SU-DHL-6 (cell line): ENCODE results near the gene IGF2.

Experiments
- H2AFZ ChIP-seq: fragments of 200-600 bp; sonication (generic); 2 replicates; pipeline ENCODE4 v1.6.1; 2014; ENCODE audit warnings: low read depth, mild to moderate bottlenecking, moderate library complexity, mixed read lengths, antibody characterized with exemption, low read length; ENCODE audit not compliant: severe bottlenecking
- H3F3A ChIP-seq: fragments of 200-600 bp; shearing (Covaris generic); 2 replicates; pipeline ENCODE4 v1.6.0; 2016; ENCODE audit warnings: antibody characterized with exemption, mild to moderate bottlenecking; ENCODE audit not compliant: insufficient read depth
- H3K27ac ChIP-seq: fragments of 200-600 bp; sonication (generic); 2 replicates; pipeline ENCODE4 v1.5.1; 2016; ENCODE audit warnings: low read depth, mild to moderate bottlenecking, low read length, moderate library complexity, mixed read lengths
- H3K27me3 ChIP-seq: fragments of 200-600 bp; sonication (generic), shearing (Covaris generic); 2 replicates; pipeline ENCODE4 v1.6.0; 2014; ENCODE audit warnings: mild to moderate bottlenecking, low read length
- H3K36me3 ChIP-seq: fragments of 200-600 bp; sonication (generic); 2 replicates; pipeline ENCODE4 v1.6.1; 2014; ENCODE audit warnings: mild to moderate bottlenecking, low read length, mixed read lengths
- H3K4me2 ChIP-seq: fragments of 300-600, 200-600 bp; shearing (Covaris generic), sonication (generic); 2 replicates; pipeline ENCODE4 v1.6.0; 2014; ENCODE audit warnings: low read length, low read depth, mild to moderate bottlenecking; ENCODE audit not compliant: poor library complexity, severe bottlenecking
- H3K4me3 ChIP-seq: fragments of 200-600 bp; sonication (generic); 2 replicates; pipeline ENCODE4 v1.5.1; 2014; ENCODE audit warnings: antibody characterized with exemption, low read length, mild to moderate bottlenecking, mixed read lengths; ENCODE audit not compliant: insufficient read depth, poor library complexity, severe bottlenecking
- H3K79me2 ChIP-seq: fragments of 200-600 bp; sonication (generic); 2 replicates; pipeline ENCODE4 v1.6.1; 2014; ENCODE audit warnings: mild to moderate bottlenecking, low read length, moderate library complexity; ENCODE audit not compliant: insufficient read depth
- H3K9ac ChIP-seq: fragments of 200-600 bp; sonication (generic); 2 replicates; pipeline ENCODE4 v1.7.0; 2014; ENCODE audit warnings: mild to moderate bottlenecking, low read length
- H3K9me2 ChIP-seq: fragments of 200-600 bp; sonication (generic); replicated peaks from 2 replicates; pipeline ENCODE4 v1.6.1; 2014; ENCODE audit warnings: low read length; ENCODE audit not compliant: insufficient read depth
- H3K9me3 ChIP-seq: fragments of 200-600 bp; sonication (generic); 2 replicates; pipeline ENCODE4 v1.6.1; 2014; ENCODE audit warnings: low read length, mixed read lengths; ENCODE audit not compliant: insufficient read depth
- H4K20me1 ChIP-seq: fragments of 200-600 bp; sonication (generic); 2 replicates; pipeline ENCODE4 v1.6.1; 2014; ENCODE audit warnings: low read depth, mild to moderate bottlenecking, antibody characterized with exemption, low read length, moderate library complexity, mixed read lengths
- CTCF ChIP-seq: fragments of 200-600 bp; sonication (generic); IDR thresholded peaks from one replicate; pipeline ENCODE4 v1.5.1; 2017; ENCODE audit warnings: antibody characterized with exemption, mild to moderate bottlenecking, low read length, moderate library complexity; ENCODE audit not compliant: insufficient read depth, poor library complexity, severe bottlenecking
- EZH2phosphoT487 ChIP-seq: fragments of 200-600 bp; sonication (generic), shearing (Covaris generic); conservative IDR thresholded peaks from 2 replicates; pipeline ENCODE4 v1.6.1; 2018; ENCODE audit warnings: mild to moderate bottlenecking, antibody characterized with exemption, low read length, moderate library complexity, mixed read lengths

IGF2 gene

GRCh38 chr11:2157294-2158040 lies 18.3 kb upstream of the IGF2 start:
- H2AFZ ChIP-seq = no peak overlapping the region
- H3K9me3 ChIP-seq = no peaks in the 10 kb centered on the region
- no peak overlapping the region for H3K4me2 ChIP-seq
- H3K9ac ChIP-seq = no peak overlapping the region
- no peak overlapping the region for H3K27ac ChIP-seq
- TF ChIP-seq CTCF (no peak), EZH2phosphoT487 (no peak)
- H3K27me3 ChIP-seq = no peaks in the 10 kb centered on the region
- H3F3A ChIP-seq = no peaks in the 10 kb centered on the region
- H3K4me3 ChIP-seq = no peak overlapping the region
- H3K79me2 ChIP-seq = no peaks in the 10 kb centered on the region
- no peaks in the 10 kb centered on the region for H3K36me3 ChIP-seq
- no peaks in the 10 kb centered on the region for H3K9me2 ChIP-seq
- H4K20me1 ChIP-seq = no peaks in the 10 kb centered on the region

- H3K79me2 ChIP-seq = no peaks in the 10 kb centered on the region
- no peak overlapping the region for H2AFZ ChIP-seq
- no peaks in the 10 kb centered on the region for H3K36me3 ChIP-seq
- no peak overlapping the region for H3K4me3 ChIP-seq
- H4K20me1 ChIP-seq = no peaks in the 10 kb centered on the region
- H3K9me3 ChIP-seq = no peaks in the 10 kb centered on the region
- no peak overlapping the region for H3K4me2 ChIP-seq
- H3K9ac ChIP-seq = no peak overlapping the region
- TF ChIP-seq CTCF (peak; percentile 84), EZH2phosphoT487 (no peak)
- no peaks in the 10 kb centered on the region for H3K27me3 ChIP-seq
- H3K27ac ChIP-seq = no peak overlapping the region
- H3K9me2 ChIP-seq = no peaks in the 10 kb centered on the region
- H3F3A ChIP-seq = no peaks in the 10 kb centered on the region
Observed at GRCh38 chr11:2156416-2157182, 17.4 kb upstream of the IGF2 start.

- Histone ChIP-seq H3K9me2 (no peaks in the 10 kb centered on the region), H3K79me2 (no peaks in the 10 kb centered on the region), H2AFZ (no peak overlapping the region), H3K27me3 (no peaks in the 10 kb centered on the region), H3K9ac (no peak overlapping the region), H3K9me3 (no peaks in the 10 kb centered on the region), H3K36me3 (no peaks in the 10 kb centered on the region), H3K4me2 (no peak overlapping the region), H3K27ac (no peak overlapping the region), H3F3A (no peaks in the 10 kb centered on the region), H4K20me1 (no peaks in the 10 kb centered on the region), H3K4me3 (no peak overlapping the region)
- TF ChIP-seq EZH2phosphoT487 (no peak), CTCF (no peak)
Observed at GRCh38 chr11:2155511-2155910, 16.3 kb upstream of the IGF2 start.
